Measurements from ENCODE around the gene EFNA5. TPM values are rescaled to one million over a fixed set of nuclear protein-coding genes. Genes with fewer than 3 reads are reported as not detected.

EFNA5 gene
- total and polyA plus RNA-seq, 10 of the 15 experiments (the other 5 are each of a cell fraction or from before 2014, with no cell fraction given): 0.19 to 12.6 (median 3.9) TPM

GRCh38 chr5:107519900-107520354 lies 150.8 kb downstream of the EFNA5 start (continued):
- peak; percentile 90 for TF ChIP-seq PKNOX1 (IDR thresholded peaks at IDR 0.05)
- TF ChIP-seq IKZF2 (IDR thresholded peaks at IDR 0.05): peak; percentile 34; a peak in 2 of 4 replicates
- peak; percentile 10 to 42; a peak in 1 of 4 replicates for TF ChIP-seq EP300 (IDR thresholded peaks at IDR 0.05; ENCODE audit: borderline replicate concordance in 1 of 2, control insufficient read depth in 1 of 2, low read depth in 2 of 2, low read length in 2 of 2)
- peak; percentile 69 for TF ChIP-seq PBX3 (IDR thresholded peaks at IDR 0.05; ENCODE audit: insufficient replicate concordance, low read depth, low read length)
- peak; percentile 68 for TF ChIP-seq ZBTB40 (IDR thresholded peaks at IDR 0.05; ENCODE audit: borderline replicate concordance)
- TF ChIP-seq SMAD1 (IDR thresholded peaks at IDR 0.05; ENCODE audit: low read depth, partially characterized antibody): no peak
- 0 out of 2 replicates have a peak, but pooled peaks have one; percentile 41 for TF ChIP-seq ATF7 (IDR thresholded peaks at IDR 0.05; ENCODE audit: low read depth)
